Stimulated activated CD8-positive, alpha-beta memory T cell treated with anti-CD3 and anti-CD28 coated beads, Interleukin-4, amount 100 ng/mL, for 4 hours (primary cell): ENCODE data around the gene TBC1D2.

Experiments used
- DNase-seq, 2 donors: peaks; one replicate each; pipeline ENCODE4 v3.0.0-alpha.2; 2020; ENCODE audit warnings: low read depth in 2 of 2, low spot score in 1 of 2

Gene TBC1D2

DNA sequence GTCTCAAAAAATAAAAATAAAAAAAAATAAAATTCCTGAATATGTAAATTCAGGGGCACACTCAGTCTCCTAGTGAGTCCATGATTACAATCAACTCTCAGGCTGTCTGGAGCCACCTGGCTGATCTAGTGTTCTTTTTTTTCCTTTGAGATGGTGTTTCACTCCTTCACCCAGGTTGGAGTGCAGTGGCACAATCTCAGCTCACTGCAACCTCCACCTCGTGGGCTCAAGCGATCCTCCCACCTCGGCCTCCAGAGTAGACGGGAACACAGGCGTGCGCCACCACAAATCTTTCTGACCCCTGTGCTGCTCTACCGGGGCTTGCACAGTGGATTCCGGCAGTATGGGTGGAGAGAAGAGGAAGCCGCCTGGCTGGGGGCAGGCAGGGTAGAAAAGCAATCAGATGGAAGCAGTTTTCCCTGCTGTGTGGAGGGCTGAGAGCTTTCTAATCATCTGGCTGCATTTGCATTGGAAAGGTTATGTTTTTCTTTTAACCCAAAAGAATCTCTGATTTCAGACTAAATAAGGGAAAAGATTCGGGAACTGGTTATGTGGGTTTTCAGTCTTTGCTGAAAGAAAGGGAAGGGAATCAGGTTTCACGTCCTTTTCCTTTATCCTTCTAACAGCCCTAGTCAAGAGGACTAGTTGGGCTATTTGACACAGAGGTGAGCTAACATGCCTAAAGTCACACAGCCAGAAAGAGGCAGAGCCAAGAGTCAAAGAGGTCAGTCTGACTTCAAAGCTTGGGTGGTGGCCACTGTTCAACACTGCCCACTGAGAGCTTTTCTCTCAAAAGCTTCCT is 36.7 kb downstream of the TBC1D2 start:
- no peak for DNase-seq

DNA sequence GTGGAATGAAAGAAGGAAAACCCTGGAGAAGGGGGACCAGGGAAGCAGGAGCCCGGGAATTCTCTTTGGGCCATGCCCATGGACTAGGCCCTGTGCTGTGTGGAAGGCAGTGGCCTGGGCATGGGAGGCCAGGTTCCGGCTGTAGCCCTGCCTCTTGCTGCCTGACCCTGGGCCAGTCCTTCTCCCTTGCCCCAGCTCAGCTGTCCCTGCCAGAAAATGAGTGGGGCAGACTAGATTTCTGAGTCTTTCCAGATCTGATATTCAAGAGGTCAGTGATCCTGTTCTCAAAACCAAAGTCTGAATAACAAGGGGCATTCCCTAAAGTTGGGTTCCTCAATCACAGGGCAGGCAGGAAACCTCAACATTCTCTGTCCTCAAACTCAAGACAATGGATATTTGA is 38.2 kb downstream of the TBC1D2 start:
- no peak for DNase-seq

DNA sequence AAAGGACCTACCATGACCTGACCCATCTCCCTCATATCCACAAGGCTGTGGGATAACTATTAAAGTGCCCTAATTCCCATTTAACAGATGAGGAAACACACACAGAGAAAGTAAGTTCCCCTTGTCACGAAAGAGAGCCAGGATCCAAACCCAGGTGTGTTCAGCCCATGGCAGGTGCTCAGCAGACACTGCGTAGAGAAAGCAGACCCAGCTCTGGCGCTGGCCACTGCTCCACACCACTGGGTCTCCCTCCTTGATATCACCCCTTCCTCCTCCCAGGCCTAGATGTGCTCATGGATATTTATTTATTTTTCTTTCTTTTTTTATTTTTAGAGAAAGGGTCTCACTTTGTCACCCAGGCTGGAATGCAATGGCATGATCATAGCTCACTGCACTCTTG is 39.1 kb downstream of the TBC1D2 start:
- no peak for DNase-seq

DNA sequence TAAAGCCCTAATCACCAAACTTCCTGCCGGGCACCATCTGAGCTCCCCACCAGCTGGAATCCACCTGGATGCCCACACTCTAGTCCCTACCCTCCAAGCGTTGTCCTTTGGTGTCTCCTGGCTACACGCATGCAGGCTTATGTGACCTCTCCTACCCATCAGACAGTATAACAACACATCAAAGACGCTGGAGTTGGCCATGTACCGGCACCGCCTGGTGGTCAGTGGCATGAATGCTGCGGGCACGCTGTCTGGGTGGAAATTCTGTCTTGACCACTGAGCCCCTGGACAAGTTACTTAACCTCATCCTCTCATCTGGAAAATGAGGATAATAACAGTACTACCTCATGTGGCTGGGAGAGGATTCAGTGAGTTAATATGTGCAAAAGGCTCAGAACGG is 39.6 kb downstream of the TBC1D2 start:
- DNase-seq = no peak

DNA sequence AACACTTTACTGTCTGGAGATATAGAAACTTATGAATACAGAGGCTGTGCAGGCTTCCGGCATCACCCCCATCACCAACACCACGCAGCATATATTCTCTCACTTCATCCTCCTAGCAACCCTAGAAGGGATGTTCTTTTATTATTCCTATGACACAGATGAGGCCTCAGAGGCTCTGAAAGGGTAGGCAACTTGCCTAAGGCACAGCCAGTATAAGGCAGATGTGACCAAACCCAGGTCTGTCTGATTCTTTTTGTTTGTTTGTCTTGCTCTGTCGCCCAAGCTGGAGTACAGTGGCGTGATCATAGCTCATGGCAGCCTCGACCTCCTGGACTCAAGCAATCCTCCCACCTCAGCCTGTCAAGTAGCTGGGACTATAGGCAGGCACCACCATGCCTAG is 40.2 kb downstream of the TBC1D2 start:
- no peak for DNase-seq

DNA sequence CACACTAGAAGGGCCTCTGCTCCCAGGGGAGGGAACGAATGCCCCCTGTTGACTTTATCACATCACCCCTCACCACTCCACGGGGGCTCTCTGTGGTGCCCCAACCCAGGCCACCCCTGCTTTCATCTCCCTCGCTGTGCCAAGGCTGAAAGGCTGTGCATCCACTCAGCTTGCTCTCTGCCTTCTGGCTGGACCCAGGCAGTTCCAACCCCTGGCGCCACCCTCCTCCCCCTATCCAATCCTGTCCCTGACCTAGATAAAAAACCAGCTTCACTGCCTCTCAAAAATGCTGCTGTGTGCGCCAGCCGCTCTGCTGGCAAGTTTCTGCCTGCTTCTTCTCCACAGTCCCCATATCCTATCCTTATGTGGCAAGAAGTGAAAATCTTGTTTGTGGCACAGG is 40.6 kb downstream of the TBC1D2 start:
- no peak for DNase-seq

DNA sequence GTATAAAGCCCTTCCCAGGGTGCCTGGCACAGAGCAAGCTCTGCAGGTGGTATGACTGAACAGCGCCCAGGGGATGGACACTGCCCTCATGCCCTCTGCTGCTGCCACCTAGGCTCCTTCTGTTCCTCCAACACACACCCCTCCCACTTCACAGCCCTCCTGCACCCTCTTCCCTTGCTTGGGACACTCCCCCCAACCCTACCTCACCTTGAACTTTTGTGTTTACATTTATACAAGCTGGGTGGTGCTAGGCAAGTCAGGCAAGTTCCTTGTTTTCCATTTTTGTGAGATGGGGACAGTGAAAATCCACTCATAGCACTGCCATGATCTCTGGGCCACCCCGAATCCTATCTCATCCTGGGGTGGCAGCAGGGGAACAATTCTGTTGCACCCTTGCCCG is 44.2 kb downstream of the TBC1D2 start:
- DNase-seq = no peak

DNA sequence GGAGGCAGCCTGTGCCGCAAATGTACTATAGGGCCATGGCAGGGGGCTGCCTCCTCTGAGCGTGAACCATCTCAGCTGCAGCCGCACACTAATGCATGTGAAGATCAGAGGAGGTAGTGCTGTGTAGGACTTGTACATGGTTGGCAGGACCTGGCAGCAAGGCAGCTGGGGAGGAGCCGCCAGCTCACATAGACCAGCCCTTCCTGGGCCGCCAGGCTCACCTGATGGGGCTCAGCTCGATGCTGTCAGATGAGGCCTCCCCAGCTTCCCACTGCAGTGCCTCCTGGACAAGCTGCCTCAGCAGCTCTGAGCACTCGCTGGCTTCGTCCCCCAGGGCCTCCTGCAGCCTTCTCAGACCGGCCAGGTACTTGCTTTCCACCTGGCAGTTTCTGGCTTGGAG is 45.0 kb downstream of the TBC1D2 start:
- DNase-seq = no peak

DNA sequence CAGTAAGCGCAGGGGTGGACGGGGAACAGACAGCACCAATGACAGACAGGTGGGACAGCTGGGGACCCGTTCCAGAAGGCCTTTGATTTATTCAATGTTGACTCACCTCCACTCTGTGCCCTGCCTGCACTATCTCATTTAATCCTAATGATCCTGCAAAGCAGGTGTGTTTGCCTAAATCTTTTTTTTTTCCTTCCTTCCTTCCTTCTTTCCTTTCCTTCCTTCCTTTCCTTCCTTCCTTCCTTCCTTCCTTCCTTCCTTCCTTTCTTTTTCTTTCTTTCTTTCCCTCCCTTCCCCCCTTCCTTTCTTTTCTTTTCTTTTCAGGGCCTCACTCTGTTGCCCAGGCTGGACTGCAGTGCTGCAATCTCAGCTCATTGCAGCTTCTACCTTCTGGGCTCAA is 45.9 kb downstream of the TBC1D2 start:
- DNase-seq = no peak

DNA sequence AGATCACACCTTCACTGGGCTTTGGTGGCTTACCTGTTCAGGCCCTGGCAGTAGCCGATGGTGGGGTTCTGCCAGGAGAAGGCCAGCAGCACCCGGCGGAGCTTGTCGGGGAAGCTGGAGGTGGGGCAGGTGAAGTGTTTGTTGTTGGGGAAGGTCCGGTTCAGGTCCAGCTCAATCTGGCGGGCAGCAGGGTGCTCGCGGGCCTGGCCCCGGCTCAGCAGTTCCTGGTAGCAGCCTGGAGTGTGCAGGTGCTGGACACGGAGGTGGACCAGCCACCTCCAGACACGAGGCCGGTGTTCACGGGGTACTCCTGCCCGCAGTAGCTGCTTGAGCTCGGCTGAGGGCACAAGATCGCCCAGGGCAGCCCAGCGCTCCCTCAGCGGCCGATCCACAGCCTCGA is 46.8 kb downstream of the TBC1D2 start:
- no peak for DNase-seq

DNA sequence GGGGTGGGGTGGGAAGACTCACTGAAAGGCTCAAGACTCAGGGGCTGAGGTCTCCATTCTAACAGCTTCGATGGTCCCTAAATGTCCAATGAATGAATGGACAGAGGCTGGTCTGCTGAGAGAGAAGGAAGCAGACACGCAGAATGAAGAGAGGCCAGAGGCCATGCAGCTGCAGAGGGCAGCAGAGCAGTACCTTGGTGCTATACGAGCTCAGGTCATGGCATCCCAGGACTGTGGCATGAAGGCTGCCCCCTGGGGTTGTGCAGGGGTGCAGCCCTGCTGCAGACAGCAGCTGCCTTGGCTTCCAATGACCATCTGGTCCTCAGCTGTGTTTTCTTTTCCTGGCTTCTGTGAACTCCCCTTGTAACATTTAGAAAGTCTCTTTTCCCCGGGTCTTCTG is 47.8 kb downstream of the TBC1D2 start:
- no peak for DNase-seq

DNA sequence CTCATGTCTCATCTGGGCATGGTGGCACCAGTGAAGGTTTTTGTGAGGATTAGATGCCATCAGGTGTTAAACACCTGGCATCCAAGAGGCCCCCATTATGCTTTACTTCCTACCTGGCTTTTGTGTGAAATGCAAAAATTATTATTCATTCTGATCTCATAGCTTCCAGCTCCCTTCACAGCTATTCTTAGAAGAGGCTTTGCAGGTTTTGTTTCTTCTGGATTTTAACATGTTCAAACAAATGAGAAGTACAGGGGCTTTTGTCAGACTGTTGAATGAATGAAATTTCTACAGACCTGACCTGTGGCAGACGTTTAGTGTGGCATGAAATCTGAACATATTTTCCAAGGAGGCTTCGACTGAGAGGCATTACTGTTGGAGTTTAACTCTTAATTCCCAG is 48.7 kb downstream of the TBC1D2 start:
- DNase-seq = no peak

DNA sequence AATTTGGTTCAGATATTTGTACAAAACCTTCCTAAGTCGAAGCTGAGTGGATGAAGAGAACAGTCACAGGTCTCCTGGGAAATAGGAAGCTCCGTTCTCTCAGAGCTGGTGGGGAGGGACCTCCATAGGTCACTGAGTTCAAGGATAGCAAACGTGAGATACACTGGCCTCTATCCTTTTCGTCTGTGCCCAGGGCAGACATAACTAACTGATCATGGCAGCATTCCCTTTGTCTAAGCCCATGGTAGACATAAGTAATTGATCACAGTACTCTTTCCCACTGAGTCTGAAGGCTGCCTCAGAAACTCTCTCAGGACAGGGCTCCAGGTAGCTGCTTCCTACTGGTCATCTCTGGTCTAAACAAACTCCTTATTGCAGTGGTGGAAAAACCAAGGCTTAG is 50.8 kb downstream of the TBC1D2 start:
- DNase-seq = no peak

DNA sequence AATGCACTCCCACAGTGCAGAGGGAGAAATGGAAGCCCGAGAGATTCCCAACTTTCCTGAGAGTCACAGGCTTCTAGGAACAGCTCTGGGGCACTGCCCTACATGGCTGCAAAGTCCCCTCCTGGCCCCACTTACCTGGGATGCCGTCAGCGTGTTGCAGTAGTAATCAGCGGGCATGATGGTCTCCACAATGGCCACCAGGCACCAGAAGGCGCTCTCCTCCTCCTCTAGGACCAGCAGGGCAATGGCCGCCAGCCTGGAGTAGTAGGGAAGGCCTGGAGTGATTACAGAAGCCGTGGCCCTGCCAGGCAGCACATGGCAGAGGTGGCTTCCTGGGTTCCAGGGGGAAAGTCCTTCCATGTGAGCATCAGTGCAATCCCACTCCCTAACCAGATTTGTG is 52.3 kb downstream of the TBC1D2 start:
- no peak for DNase-seq

DNA sequence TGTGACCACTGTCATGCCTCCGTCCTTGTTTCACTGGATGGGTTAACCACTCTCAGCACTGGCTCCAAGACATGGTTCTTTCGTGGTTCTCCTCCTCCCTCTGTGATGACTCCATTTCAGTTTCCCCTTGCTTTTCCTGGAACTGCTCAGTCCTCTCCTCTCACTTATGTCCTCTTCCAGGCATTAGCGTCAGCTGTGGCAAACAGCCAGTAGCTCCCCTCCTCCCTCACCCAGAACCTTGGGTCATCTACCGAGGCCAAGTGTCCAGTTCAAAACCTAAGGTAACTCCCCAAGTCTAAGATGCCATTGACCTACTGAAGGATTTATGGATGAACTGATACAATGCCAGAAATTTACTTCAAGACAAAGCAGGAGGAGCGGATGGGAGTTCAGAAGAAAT is 53.2 kb downstream of the TBC1D2 start:
- no peak for DNase-seq

DNA sequence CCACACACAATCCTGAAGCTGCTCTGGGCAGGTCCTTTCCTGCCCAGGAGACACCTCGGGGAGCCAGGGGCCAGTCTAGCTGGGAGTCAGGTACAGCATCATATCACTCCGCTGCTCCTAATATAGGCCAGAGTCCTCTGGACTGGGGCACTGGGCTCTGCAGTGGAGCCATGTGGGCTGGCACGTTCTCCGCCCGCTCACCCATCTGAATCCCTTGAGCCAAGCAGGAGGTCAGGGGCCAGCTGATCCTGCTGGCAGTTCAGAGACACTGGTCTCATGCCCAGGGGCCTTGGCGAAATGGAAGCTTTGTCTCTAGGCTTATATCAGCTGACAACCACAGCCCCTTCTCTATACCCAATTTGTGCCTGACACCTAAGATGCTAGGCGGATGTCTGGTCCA is 53.7 kb downstream of the TBC1D2 start:
- no peak for DNase-seq

DNA sequence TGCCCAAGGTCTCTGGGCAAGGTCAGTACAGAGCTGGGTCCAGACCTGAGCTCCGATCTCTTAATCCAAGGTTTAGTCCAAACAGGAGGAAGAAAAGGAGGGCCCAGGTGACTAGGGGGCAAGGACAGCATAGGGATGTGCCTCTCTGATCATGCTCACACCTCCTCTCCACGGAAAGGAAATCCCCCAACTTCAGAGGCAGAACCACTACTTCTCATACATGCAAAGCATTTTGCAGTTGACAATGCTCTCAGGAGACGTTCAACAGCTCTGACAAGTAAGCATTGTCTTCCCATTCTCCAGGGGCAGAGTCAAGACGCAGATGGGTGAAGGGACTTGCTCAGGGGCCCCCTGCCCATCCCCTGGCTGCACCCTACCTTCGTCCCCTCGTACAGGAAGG is 54.3 kb downstream of the TBC1D2 start:
- DNase-seq = no peak

DNA sequence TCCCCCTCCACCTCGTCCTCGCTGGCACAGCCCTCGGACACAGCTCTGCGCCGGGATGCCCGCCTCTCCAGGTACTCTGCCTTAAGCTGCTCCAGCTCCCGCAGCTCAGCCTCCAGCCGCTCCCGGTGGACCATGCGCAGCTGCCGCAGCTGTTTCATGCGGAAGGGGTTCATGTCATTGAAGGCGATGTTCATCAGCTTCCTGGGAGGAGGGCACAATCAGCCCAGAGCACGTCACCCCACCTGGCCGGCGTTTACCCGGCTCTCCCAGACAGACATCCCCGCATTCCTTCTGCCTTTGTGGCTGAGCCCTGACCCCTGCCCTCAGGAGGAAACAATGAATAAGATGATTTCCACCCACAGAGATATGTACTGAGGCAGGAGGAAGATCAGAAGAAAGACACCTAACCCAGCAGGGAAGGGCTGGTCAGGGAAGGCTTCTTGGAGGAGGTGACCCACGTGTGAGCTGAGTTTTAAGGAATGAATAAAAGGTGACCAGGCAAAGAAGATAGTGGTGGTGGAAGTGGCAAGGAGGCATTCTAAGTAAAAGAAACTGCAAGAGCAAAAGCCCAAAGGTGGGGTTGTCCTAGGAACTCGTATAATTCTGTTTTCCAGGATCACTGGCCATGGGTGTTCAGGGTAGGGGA is 55.9 kb downstream of the TBC1D2 start:
- no peak for DNase-seq

DNA sequence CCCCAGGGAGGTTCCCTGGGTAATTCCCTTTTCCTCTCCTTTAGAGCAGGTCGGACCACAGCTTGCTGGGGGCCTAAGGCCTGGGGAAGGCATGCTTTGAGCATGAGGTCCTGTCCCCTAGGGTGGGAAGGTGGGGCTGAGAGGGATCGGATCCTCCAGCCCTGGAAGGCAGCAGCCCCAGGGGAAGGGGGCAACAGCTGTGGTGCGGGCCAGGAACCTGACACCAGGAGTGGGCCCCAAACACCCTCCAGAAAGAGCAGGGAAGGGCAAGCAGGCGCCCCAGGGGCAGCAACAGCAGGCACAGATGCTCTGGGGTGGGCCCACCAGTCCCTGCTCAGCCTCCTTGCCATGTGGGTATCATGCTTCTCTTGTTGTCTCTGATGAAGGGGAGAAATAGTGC is 59.8 kb downstream of the TBC1D2 start:
- DNase-seq = no peak

DNA sequence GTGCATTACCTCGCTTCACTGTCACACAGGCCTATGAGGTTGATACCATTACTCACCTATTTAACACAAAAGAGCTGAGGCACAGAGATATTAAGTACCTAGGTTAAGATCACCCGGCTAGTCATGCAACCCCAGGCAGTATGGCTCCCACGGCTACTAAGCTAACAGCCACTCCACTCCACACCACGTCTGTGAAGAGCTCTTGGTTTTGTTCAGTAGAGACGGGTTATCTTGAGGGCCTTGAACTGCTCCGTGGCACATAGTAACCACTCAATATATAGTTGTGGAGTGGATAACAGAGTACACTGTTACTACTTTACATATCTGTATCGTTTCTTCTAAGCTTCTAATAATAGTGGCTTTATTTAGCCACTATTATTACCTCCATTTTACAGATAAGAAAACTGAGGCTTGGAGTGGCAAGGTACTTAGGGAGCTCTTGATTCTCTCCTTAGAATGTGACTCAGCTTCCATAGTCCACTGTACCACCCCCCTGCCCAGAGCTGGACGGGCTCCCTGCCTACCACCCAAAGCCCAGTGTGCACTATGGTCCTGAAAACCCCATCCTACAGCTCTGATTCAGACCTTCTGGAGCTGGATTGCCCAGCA is 62.0 kb downstream of the TBC1D2 start:
- no peak for DNase-seq

DNA sequence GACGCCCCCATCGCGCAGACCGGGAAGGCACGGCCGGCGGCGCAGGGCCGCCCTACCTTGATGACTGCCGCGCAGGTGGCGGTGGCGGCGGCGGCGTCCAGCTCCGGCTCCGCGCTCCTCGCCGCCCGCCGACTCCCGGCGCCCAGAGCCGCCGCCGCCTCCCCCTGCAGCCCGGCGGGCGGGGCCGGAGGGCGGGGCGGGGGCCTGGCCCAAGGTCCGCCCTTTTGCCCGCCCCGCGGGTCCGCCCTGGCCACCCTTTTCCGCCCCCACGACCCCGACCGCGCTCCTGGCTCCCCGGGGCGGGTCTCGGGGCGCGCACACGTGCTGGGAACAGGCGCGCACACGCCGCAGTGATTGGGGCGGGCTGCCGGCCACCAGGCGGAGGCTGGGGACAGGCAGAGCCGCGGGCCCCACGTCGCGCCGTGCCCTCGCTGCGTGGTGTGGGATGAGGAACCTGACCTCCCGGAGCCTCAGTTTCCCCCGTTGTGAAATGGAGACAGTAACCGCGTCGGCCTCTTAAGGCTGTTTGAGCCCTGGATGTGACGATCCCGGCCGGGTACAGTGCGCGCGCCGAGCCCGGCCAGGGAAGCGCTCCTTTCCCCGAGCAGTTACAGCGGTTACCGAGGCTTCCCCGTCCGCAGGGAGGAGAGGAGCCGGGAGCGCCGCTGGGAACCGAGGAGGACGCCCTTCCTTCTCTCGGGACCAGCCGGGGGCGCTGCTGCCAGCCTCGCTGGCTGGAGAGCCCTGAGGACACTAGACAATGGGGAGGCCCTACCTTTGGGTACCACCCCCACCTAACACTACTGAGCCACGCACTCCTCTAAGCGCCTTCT is 62.7 kb downstream of the TBC1D2 start, which contains the start of gene CORO2A:
Gene CORO2A (minus strand): TSS at position 135 of the 833 bp plus-strand sequence. CDS start 34,977 bp downstream, outside the sequence.
- DNase-seq = peak; percentile 38 to 39
